Activated B cell treated with CpG ODN at 0.5 μM for 24 hours (primary cell): ENCODE measurements around the gene CELA1. TPM values are rescaled to one million over a fixed set of nuclear protein-coding genes. Genes with fewer than 3 reads are reported as not detected.

Source experiments
- ATAC-seq: fragments of 200-7000 bp; cut with Tn5 transposase; one replicate; pipeline ENCODE4 v1.10.0; 2021; ENCODE audit warnings: low read depth, mild to moderate bottlenecking, moderate library complexity
- CTCF ChIA-PET: fragments of 350-600 bp; sonication (Branson Sonifier 250); formaldehyde crosslinking; loops from one replicate; lab custom pipeline; 2021; ENCODE audit warnings: antibody characterized with exemption; lab: Charles Lee
- POLR2A ChIA-PET: fragments of 350-600 bp; sonication (Branson Sonifier 250); formaldehyde crosslinking; loops from one replicate; lab custom pipeline; 2021; ENCODE audit warnings: antibody characterized with exemption; lab: Charles Lee
- DNase-seq: peaks from one replicate; pipeline ENCODE4 v3.0.0; 2022
- H3K27ac Mint-ChIP-seq: one replicate; pipeline ENCODE4 v1.8.0; 2020; ENCODE audit warnings: mixed read lengths
- H3K27me3 Mint-ChIP-seq: one replicate; pipeline ENCODE4 v1.8.0; 2021; ENCODE audit warnings: mixed read lengths
- H3K36me3 Mint-ChIP-seq: one replicate; pipeline ENCODE4 v1.8.0; 2021; ENCODE audit warnings: low read depth, mixed read lengths
- H3K4me1 Mint-ChIP-seq: one replicate; pipeline ENCODE4 v1.8.0; 2021; ENCODE audit warnings: mixed read lengths
- H3K4me3 Mint-ChIP-seq: one replicate; pipeline ENCODE4 v1.8.0; 2020; ENCODE audit warnings: mild to moderate bottlenecking, mixed read lengths
- H3K9me3 Mint-ChIP-seq: one replicate; pipeline ENCODE4 v1.8.0; 2020; ENCODE audit warnings: mixed read lengths
- intact Hi-C: fragments of 100-400 bp; cut with micrococcal nuclease; formaldehyde crosslinking; loops from one replicate; pipeline ENCODE4 v1.15.1; 2024
- total RNA-seq: library from RNA; stranded (reverse); gene quantifications from 2 replicates; pipeline ENCODE4 v1.2.3, GENCODE V29; 2022
- TF ChIP-seq, protein P1 (sequence below): fragments of 200-600 bp; IDR thresholded peaks from one replicate; pipeline ENCODE4 v1.8.0; 2022; ENCODE audit warnings: antibody characterized with exemption, mild to moderate bottlenecking

CELA1 gene
- total RNA-seq, 1 donor from 2014 or later, result not detected

GRCh38 chr12:51349026-51349425 is 2.5 kb upstream of the CELA1 start:
- H3K27me3 Mint-ChIP-seq, result no peaks in the 10 kb centered on the region
- POLR2A ChIA-PET, result interaction anchor here (0.7 kb wide), 1 partner anchor 18 kb away, joined by 3 read pairs; no protein-coding TSS in a partner anchor

DNA sequence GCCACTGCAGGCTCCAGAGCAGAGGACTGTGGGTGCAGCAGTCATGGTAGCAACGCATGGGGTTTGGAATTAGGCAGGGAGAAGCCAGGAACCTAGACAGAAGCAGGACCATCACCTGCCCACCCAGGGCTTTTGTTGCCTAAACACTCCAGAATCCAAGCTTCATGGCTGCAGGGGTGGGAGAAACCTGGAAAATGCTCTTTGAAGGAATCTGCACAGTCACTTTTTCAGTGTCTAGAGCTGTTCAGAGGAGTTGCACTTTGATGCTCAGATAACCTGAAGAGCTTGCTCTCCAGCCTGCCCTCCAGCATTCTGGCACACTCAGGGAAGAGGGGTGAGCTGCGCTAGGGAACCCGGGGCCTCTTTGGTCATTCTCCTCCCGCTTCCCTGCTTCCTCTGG is 1.6 kb upstream of the CELA1 start:
- ATAC-seq (no peak), DNase-seq (no peak)
- POLR2A ChIA-PET, result interaction anchor here (0.9 kb wide), 1 partner anchor 24 kb away, joined by 3 read pairs; the partner anchor contains the start of gene BIN2
- CTCF ChIA-PET, result no interaction called here
- TF ChIP-seq, protein P1, sequence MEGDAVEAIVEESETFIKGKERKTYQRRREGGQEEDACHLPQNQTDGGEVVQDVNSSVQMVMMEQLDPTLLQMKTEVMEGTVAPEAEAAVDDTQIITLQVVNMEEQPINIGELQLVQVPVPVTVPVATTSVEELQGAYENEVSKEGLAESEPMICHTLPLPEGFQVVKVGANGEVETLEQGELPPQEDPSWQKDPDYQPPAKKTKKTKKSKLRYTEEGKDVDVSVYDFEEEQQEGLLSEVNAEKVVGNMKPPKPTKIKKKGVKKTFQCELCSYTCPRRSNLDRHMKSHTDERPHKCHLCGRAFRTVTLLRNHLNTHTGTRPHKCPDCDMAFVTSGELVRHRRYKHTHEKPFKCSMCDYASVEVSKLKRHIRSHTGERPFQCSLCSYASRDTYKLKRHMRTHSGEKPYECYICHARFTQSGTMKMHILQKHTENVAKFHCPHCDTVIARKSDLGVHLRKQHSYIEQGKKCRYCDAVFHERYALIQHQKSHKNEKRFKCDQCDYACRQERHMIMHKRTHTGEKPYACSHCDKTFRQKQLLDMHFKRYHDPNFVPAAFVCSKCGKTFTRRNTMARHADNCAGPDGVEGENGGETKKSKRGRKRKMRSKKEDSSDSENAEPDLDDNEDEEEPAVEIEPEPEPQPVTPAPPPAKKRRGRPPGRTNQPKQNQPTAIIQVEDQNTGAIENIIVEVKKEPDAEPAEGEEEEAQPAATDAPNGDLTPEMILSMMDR, result no peak
- Mint-ChIP-seq H3K27me3 (no peaks in the 10 kb centered on the region), H3K4me1 (peaks cover 32% of the 10 kb centered on the region), H3K36me3 (no peaks in the 10 kb centered on the region), H3K4me3 (no peak overlapping the region), H3K27ac (no peak overlapping the region), H3K9me3 (no peaks in the 10 kb centered on the region)
- intact Hi-C loops, result no loop called here

More at GRCh38 chr12:51349026-51349425, 2.5 kb upstream of the CELA1 start:
- Mint-ChIP-seq H3K27ac (no peak overlapping the region), H3K9me3 (no peaks in the 10 kb centered on the region), H3K4me1 (peaks cover 23% of the 10 kb centered on the region), H3K4me3 (no peak overlapping the region), H3K36me3 (no peaks in the 10 kb centered on the region)
- CTCF ChIA-PET, result interaction anchor here (1.2 to 3.6 kb wide), 2 partner anchors 8 to 78 kb away, joined by 4 to 34 read pairs; no protein-coding TSS in a partner anchor
- intact Hi-C loops, result no loop called here
- ATAC-seq (no peak), DNase-seq (no peak)
- TF ChIP-seq, protein P1, result no peak

- no peaks in the 10 kb centered on the region for H3K36me3 Mint-ChIP-seq
- no peaks in the 10 kb centered on the region for H3K27me3 Mint-ChIP-seq
- intact Hi-C loops, result no loop called here
- TF ChIP-seq, protein P1, result no peak
- H3K27ac Mint-ChIP-seq, result no peak overlapping the region
- H3K4me3 Mint-ChIP-seq, result no peak overlapping the region
- peaks cover 49% of the 10 kb centered on the region for H3K4me1 Mint-ChIP-seq
- no peak for ATAC-seq
- ChIA-PET CTCF (no interaction called here), POLR2A (no interaction called here)
- DNase-seq, result no peak
- H3K9me3 Mint-ChIP-seq, result no peaks in the 10 kb centered on the region
These were observed 798 bp downstream of the CELA1 start for GRCh38 chr12:51345681-51346080.

DNA sequence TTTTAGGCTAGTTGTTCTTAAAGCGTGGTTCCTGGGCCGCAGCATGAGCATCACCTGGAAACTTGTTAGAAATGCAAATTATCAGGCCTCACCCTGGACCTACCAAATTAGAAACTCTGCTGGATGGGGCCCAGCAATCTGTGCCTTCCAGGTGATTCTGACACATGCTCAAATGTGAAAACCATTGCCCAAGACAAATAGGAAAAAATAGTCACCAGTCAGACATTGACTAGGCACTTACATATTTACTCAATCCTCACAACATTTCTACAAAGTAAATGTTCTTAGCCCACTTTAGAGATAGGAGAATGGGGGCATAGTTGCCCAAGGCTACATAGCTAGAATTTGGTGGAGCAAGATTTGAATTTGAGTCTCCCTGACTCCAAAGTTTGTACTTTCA is 3.3 kb downstream of the CELA1 start:
- intact Hi-C loops, result loop anchor here (5.0 kb wide), 2 partner anchors 171 to 356 kb away; partner anchors contain the start of gene TFCP2
- H3K27ac Mint-ChIP-seq, result no peak overlapping the region
- POLR2A ChIA-PET, result interaction anchor here (0.5 to 1.1 kb wide), 5 partner anchors 11 to 125 kb away, joined by 3 to 7 read pairs (median 3); partner anchors contain the start of gene POU6F1

DNA sequence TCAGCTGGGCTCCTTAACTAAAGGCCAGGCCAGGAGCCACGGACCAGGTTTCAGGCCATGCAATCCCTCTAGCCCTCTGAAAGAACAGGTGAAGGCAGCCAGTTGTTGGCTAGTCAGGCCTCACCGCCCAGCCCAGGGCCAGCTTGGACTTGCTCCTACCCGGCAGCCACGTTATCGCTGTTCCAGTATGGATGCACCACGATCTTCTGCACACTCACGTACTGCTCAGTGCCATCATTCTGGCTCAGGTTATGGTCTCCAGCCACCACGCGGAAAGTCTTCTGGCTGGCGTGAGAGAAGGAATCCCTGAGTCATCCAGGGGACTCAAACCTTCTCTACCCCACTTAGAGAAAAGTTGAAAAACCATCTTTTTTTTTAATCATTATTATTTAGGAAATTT is 4.1 kb downstream of the CELA1 start:
- POLR2A ChIA-PET, result interaction anchor here (0.7 to 2.6 kb wide), 4 partner anchors 11 to 72 kb away, joined by 3 to 26 read pairs (median 6); partner anchors contain the start of gene SMAGP
- intact Hi-C loops, result loop anchor here (5.0 kb wide), 2 partner anchors 170 to 355 kb away; partner anchors contain the start of gene TFCP2
- Mint-ChIP-seq H3K36me3 (no peaks in the 10 kb centered on the region), H3K9me3 (no peaks in the 10 kb centered on the region), H3K27me3 (no peaks in the 10 kb centered on the region), H3K4me3 (no peak overlapping the region), H3K27ac (no peak overlapping the region), H3K4me1 (peaks cover 49% of the 10 kb centered on the region)
- CTCF ChIA-PET, result interaction anchor here (0.7 to 6.2 kb wide), 11 partner anchors 13 to 517 kb away, joined by 3 to 67 read pairs (median 12); partner anchors contain the start of genes BIN2 and SMAGP
- DNase-seq (no peak), ATAC-seq (no peak)
- TF ChIP-seq, protein P1, result no peak

More for the DNA sequence above, 3.3 kb downstream of the CELA1 start:
- Mint-ChIP-seq H3K4me1 (peaks cover 49% of the 10 kb centered on the region), H3K27me3 (no peaks in the 10 kb centered on the region), H3K4me3 (no peak overlapping the region), H3K9me3 (no peaks in the 10 kb centered on the region), H3K36me3 (no peaks in the 10 kb centered on the region)
- CTCF ChIA-PET, result interaction anchor here (0.7 to 6.2 kb wide), 4 partner anchors 12 to 80 kb away, joined by 3 to 67 read pairs (median 40); partner anchors contain the start of gene SMAGP
- DNase-seq (no peak), ATAC-seq (no peak)
- TF ChIP-seq, protein P1, result no peak
